WERI-Rb-1 (cell line): ENCODE data around the gene PRPSAP2.
"Not testable (repeated sequence)": the region's sequence is repeated elsewhere in the genome, so short reads cannot be mapped to it uniquely, and the experiment has no call there.

Experiments
- DNase-seq: peaks from one replicate; pipeline ENCODE4 v3.0.0-alpha.2; 2020
- H3K27ac ChIP-seq: fragments of 250-450 bp; sonication (Bioruptor Pico); 2 replicates; pipeline ENCODE4 v1.5.1; 2020; ENCODE audit warnings: mild to moderate bottlenecking, moderate library complexity
- H3K27me3 ChIP-seq: fragments of 250-450 bp; sonication (Bioruptor Pico); 2 replicates; pipeline ENCODE4 v1.5.1; 2021; ENCODE audit warnings: mild to moderate bottlenecking, low read depth, moderate library complexity; ENCODE audit not compliant: insufficient read depth, severe bottlenecking
- H3K36me3 ChIP-seq: fragments of 250-450 bp; sonication (Bioruptor Pico); 2 replicates; pipeline ENCODE4 v1.5.1; 2020; ENCODE audit warnings: mild to moderate bottlenecking, moderate library complexity
- H3K4me3 ChIP-seq: 2 replicates; pipeline ENCODE4 v1.5.1; 2011; ENCODE audit warnings: low read depth, mild to moderate bottlenecking, control low read depth, low read length
- H3K9me3 ChIP-seq: fragments of 250-450 bp; sonication (Bioruptor Pico); 2 replicates; pipeline ENCODE4 v1.5.1; 2021; ENCODE audit warnings: mild to moderate bottlenecking, moderate library complexity; ENCODE audit not compliant: severe bottlenecking
- CTCF ChIP-seq: IDR thresholded peaks from 2 replicates; pipeline ENCODE4 v1.5.1; 2011; ENCODE audit warnings: low read depth, mild to moderate bottlenecking, control low read depth, inconsistent platforms, low read length

The PRPSAP2 gene

DNA sequence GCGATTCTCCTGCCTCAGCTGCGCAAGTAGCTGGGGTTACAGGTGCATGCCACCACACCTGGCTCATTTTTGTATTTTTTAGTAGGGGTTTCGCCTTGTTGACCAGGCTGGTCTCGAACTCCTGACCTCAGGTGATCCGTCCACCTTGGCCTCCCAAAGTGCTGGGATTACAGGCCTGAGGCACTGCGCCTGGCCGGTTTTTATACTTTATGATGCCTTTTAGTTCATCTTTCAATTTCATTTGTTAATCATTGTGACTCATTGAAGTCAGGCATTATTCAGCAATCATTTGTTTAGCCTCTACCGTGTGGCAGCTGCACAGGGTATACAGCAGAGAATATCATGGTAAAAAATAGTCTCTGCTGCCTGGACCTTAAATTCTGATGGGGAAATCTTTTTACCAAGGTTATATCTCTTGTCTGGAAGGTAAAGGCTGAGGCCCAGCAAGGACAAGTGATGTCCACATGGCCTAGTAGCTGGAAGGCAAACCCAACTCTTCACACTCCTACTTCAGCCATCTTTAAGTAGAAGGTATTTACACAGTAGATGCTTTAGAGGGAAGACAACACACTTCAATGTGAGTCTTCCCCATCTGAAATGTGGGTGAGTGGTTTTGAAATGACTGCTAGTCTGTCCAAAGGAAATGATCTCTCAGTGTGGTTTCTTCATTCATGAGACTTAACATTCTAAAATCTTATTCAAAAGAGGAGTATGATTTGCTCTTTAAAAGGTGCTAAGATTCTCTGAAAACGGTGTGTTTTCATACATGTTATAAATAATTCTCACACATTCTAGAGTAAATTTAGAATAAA, 2.4 kb downstream of the PRPSAP2 start:
- Histone ChIP-seq H3K36me3 (peaks cover 10% of the 10 kb centered on the region), H3K9me3 (no peaks in the 10 kb centered on the region), H3K27ac (no peak overlapping the region), H3K27me3 (no peaks in the 10 kb centered on the region), H3K4me3 (no peak overlapping the region)
- DNase-seq: no peak
- TF ChIP-seq CTCF: no peak

DNA sequence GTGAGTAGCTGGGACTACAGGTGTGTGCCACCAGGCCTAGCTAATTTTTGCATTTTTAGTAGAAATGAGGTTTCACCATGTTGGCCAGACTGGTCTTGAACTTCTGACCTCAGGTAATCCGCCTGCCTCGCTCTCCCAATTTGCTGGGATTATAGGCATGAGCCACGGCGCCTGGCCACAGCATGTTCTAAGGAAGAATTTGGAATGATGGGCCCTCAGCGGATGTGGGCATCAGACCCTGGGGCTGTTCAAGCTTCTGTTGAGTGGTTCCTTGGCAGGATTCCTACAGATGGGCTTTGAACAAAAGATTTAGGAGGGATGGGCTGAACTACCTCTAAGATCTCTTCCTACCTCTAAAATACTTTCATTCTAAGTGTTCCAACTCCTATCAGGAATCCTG, 4.1 kb downstream of the PRPSAP2 start:
- no peak for TF ChIP-seq CTCF
- no peaks in the 10 kb centered on the region for H3K9me3 ChIP-seq
- H3K36me3 ChIP-seq: peaks cover 23% of the 10 kb centered on the region
- no peak for DNase-seq
- no peak overlapping the region for H3K4me3 ChIP-seq
- no peaks in the 10 kb centered on the region for H3K27me3 ChIP-seq
- no peak overlapping the region for H3K27ac ChIP-seq

- H3K27me3 ChIP-seq, DNase-seq, H3K9me3 ChIP-seq, H3K4me3 ChIP-seq, H3K27ac ChIP-seq: not testable (repeated sequence)
- peaks cover 34% of the 10 kb centered on the region for H3K36me3 ChIP-seq
Observed at GRCh38 chr17:18864996-18865395, 7.1 kb downstream of the PRPSAP2 start.

DNA sequence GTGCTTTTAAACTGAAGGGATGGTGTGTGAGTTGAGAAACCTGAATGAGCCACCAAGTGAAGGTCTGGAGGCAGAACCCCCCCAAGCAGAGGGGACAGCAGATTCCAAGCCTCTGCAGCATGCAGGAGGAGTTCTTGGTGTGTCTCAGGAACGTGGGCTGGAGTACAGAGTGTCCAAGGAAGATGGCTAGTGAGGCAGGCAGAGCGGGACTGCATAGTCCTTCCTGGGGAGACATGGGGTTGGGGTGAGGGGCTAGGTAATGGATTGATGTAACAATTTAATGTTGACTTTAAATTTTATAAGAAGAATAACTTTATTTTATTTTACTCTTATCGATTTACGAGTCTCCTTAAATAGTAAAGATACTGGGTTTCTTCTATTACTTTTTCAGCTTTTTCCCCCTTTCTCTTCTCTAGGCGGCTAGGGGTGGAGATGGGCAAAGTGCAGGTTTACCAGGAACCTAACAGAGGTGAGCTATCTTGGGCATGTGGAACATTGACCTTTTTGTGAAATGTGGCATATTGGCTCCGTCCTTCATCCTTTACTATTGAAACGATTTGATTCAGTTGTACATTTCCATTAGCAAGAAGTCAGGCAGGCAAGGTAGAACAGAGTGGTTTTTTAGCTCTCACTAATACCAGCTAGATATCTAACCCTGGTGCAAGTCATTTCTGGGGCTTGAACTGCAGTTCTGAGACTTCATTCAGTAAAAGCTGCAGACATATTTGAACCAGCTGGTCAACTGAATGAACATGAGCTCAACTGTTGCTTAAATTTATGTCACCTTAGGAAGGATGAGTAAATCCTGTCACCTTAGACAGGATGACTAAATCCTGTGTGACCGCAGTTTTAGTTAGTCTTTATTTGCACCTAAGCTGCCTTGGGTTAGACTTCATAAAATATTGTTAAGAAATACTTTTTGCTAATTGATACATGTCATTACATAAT, 9.2 kb downstream of the PRPSAP2 start:
- Histone ChIP-seq H3K27ac (no peak overlapping the region), H3K36me3 (peaks cover 39% of the 10 kb centered on the region), H3K27me3 (no peaks in the 10 kb centered on the region), H3K9me3 (no peaks in the 10 kb centered on the region), H3K4me3 (no peak overlapping the region)
- no peak for TF ChIP-seq CTCF
- no peak for DNase-seq

GRCh38 chr17:18877104-18877645, 19.2 kb downstream of the PRPSAP2 start:
- Histone ChIP-seq H3K27ac (no peak overlapping the region), H3K36me3 (peaks cover 80% of the 10 kb centered on the region), H3K9me3 (no peaks in the 10 kb centered on the region), H3K27me3 (no peaks in the 10 kb centered on the region), H3K4me3 (no peak overlapping the region)
- TF ChIP-seq CTCF: no peak
- no peak for DNase-seq

GRCh38 chr17:18888766-18889290, 30.9 kb downstream of the PRPSAP2 start:
- no peak for DNase-seq
- Histone ChIP-seq H3K36me3 (peaks cover 58% of the 10 kb centered on the region), H3K27ac (no peak overlapping the region), H3K27me3 (no peaks in the 10 kb centered on the region), H3K4me3 (no peak overlapping the region), H3K9me3 (no peaks in the 10 kb centered on the region)
- no peak for TF ChIP-seq CTCF
